Keratinocyte (primary cell): ENCODE data around the gene EVC. TPM values are rescaled to one million over a fixed set of nuclear protein-coding genes. Genes with fewer than 3 reads are reported as not detected.

Source experiments
- DNase-seq: peaks from one replicate; pipeline ENCODE4 v3.0.0-alpha.2; 2011; ENCODE audit warnings: low read depth, missing footprints, low spot score
- FAIRE-seq: peaks from 2 replicates; lab custom pipeline; 2011; peaks lifted over from hg19 to GRCh38; lab: Jason Lieb, UNC
- H2AFZ ChIP-seq: 2 replicates; pipeline ENCODE4 v1.6.0; 2012; ENCODE audit warnings: low read length, control low read depth, inconsistent platforms; ENCODE audit not compliant: control insufficient read depth
- H3K27ac ChIP-seq: 2 replicates; pipeline ENCODE4 v1.5.1; 2011; ENCODE audit warnings: low read length; ENCODE audit not compliant: control insufficient read depth, insufficient read depth
- H3K27me3 ChIP-seq: 3 replicates; pipeline ENCODE4 v1.6.0; 2011; ENCODE audit warnings: low read length; ENCODE audit not compliant: control insufficient read depth, insufficient read depth; ENCODE audit errors: extremely low read depth
- H3K36me3 ChIP-seq, 2 experiments: 2 replicates in 1 of 2; 3 replicates in 1 of 2; pipeline ENCODE4 v1.5.1; 2011; ENCODE audit warnings: low read length in 2 of 2, mild to moderate bottlenecking in 1 of 2; ENCODE audit not compliant: control insufficient read depth in 2 of 2, insufficient read depth in 2 of 2; ENCODE audit errors: extremely low read depth in 1 of 2
- H3K4me1 ChIP-seq: 3 replicates; pipeline ENCODE4 v1.5.1; 2011; ENCODE audit warnings: low read length; ENCODE audit not compliant: control insufficient read depth, insufficient read depth; ENCODE audit errors: extremely low read depth
- H3K4me2 ChIP-seq: 3 replicates; pipeline ENCODE4 v1.6.0; 2011; ENCODE audit warnings: low read depth, low read length; ENCODE audit not compliant: control insufficient read depth, insufficient read depth; ENCODE audit errors: extremely low read depth
- H3K4me3 ChIP-seq, 3 experiments: fragments of 200-600 bp in 1 of 3; sonication (generic) in 1 of 3; 2 replicates in 2 of 3; 3 replicates in 1 of 3; pipeline ENCODE4 v1.5.1; 2011 to 2016; ENCODE audit warnings: low read length in 3 of 3, mild to moderate bottlenecking in 3 of 3, control low read depth in 2 of 3, inconsistent platforms in 1 of 3, low read depth in 1 of 3, mixed read lengths in 1 of 3, mixed run types in 1 of 3, moderate library complexity in 1 of 3; ENCODE audit not compliant: control insufficient read depth in 2 of 3, insufficient read depth in 2 of 3; ENCODE audit errors: extremely low read depth in 1 of 3
- H3K79me2 ChIP-seq: 2 replicates; pipeline ENCODE4 v1.6.0; 2012; ENCODE audit warnings: low read length; ENCODE audit not compliant: control insufficient read depth, insufficient read depth
- H3K9ac ChIP-seq: 3 replicates; pipeline ENCODE4 v1.6.0; 2011; ENCODE audit warnings: low read length; ENCODE audit not compliant: control insufficient read depth, insufficient read depth; ENCODE audit errors: extremely low read depth
- H3K9me1 ChIP-seq: 3 replicates; pipeline ENCODE4 v1.6.0; 2011; ENCODE audit warnings: low read length; ENCODE audit not compliant: control insufficient read depth, insufficient read depth; ENCODE audit errors: extremely low read depth
- H3K9me3 ChIP-seq: 2 replicates; pipeline ENCODE4 v1.5.1; 2012; ENCODE audit warnings: low read depth, low read length; ENCODE audit not compliant: control insufficient read depth
- H4K20me1 ChIP-seq: 3 replicates; pipeline ENCODE4 v1.6.0; 2011; ENCODE audit warnings: low read length; ENCODE audit not compliant: control insufficient read depth, insufficient read depth; ENCODE audit errors: extremely low read depth
- EZH2 ChIP-seq: IDR thresholded peaks from one replicate; pipeline ENCODE4 v1.6.1; 2012; ENCODE audit warnings: inconsistent platforms, mild to moderate bottlenecking, low read length, moderate library complexity
- dilution Hi-C: fragments of 300-500 bp; cut with MboI; formaldehyde crosslinking; loops from one replicate; pipeline ENCODE4 v1.7.0; 2020; ENCODE audit warnings: low sequenced_read_pairs; ENCODE audit not compliant: extremely low pct_ligation_motif_present
- polyA plus RNA-seq, 5 experiments: library from polyadenylated mRNA; depleted of rRNA in 3 of 5; stranded (reverse) in 3 of 5; stranded (forward) in 1 of 5; unstranded in 1 of 5; fragments of >200 nt; gene quantifications; 1 replicate in 1 of 5; 2 replicates in 3 of 5; 3 replicates in 1 of 5; pipeline versions ENCODE4 v1.2.1 to v1.2.3, GENCODE V29; 2011 to 2012; ENCODE audit warnings: missing spikeins in 2 of 5, low read depth in 1 of 5, low replicate concordance in 1 of 5
- TF ChIP-seq, protein P1 (sequence below), 3 experiments: IDR thresholded peaks in 1 of 3; conservative IDR thresholded peaks in 1 of 3; optimal IDR thresholded peaks in 1 of 3; 2 replicates in 2 of 3; 3 replicates in 1 of 3; pipeline versions ENCODE3 to v1.5.1; 2011; ENCODE audit warnings: low read length in 3 of 3, mild to moderate bottlenecking in 3 of 3, moderate library complexity in 2 of 3, control low read depth in 1 of 3, inconsistent platforms in 1 of 3; ENCODE audit not compliant: insufficient read depth in 2 of 3; ENCODE audit errors: extremely low read depth in 1 of 3

EVC gene
- polyA plus RNA-seq, 1 donor (not counting 4 experiments of a cell fraction or from before 2014, with no cell fraction given), result 7.3 TPM

DNA sequence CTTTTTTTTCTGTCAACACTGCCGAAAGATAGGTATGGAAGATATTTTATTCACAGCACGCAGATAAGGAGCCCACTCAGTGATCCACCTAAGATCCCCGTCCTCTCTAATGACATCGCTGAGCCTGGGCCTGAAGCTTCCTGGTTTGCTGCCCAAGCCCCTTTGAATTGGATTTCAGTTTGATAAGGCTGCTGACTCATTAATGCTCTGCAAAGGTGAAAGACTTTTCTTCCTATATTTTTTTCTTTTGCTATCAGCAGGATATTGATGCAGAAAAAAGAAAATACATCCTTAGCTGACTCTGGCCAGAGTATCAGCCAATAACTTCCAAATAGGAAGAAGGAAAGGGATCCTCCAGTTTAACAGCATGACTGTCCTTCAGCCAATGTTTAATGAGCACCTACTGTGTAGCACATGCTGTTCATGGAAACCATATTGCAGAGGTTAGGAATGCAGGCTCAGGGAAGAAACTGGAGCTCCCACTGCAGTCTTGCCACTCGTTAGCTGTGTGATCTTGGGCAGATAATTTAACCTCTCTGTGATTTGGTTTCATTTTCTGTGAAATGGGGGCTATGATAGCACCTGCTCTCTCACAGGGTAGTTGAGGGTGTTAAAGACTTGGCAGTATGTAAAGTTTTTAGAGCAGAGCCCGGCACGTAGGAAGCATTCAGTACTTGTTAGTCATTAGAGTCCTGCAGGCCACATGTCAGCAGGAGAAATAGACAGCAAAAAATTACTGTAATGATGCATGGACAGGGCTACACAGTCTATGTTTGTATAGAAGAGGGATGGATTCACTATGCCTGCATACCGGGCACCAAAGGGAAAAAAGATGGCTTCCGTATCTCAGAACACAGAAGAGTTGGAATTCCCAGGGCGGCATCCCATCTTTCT lies 39.3 kb downstream of the EVC start:
- Histone ChIP-seq H3K4me1 (peaks cover 25% of the 10 kb centered on the region), H3K9ac (no peak overlapping the region), H3K9me1 (no peaks in the 10 kb centered on the region), H3K4me2 (no peak overlapping the region), H3K79me2 (no peaks in the 10 kb centered on the region), H2AFZ (no peak overlapping the region), H3K27ac (no peak overlapping the region), H4K20me1 (no peaks in the 10 kb centered on the region), H3K9me3 (no peaks in the 10 kb centered on the region), H3K4me3 (no peak overlapping the region), H3K36me3 (peaks cover 24 to 51% of the 10 kb centered on the region in 2 experiments), H3K27me3 (no peaks in the 10 kb centered on the region)
- TF ChIP-seq EZH2, result no peak
- TF ChIP-seq, protein P1, sequence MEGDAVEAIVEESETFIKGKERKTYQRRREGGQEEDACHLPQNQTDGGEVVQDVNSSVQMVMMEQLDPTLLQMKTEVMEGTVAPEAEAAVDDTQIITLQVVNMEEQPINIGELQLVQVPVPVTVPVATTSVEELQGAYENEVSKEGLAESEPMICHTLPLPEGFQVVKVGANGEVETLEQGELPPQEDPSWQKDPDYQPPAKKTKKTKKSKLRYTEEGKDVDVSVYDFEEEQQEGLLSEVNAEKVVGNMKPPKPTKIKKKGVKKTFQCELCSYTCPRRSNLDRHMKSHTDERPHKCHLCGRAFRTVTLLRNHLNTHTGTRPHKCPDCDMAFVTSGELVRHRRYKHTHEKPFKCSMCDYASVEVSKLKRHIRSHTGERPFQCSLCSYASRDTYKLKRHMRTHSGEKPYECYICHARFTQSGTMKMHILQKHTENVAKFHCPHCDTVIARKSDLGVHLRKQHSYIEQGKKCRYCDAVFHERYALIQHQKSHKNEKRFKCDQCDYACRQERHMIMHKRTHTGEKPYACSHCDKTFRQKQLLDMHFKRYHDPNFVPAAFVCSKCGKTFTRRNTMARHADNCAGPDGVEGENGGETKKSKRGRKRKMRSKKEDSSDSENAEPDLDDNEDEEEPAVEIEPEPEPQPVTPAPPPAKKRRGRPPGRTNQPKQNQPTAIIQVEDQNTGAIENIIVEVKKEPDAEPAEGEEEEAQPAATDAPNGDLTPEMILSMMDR (optimal IDR thresholded peaks at IDR 0.05 in 1 of 3, IDR thresholded peaks at IDR 0.05 in 1 of 3, conservative IDR thresholded peaks at IDR 0.05 in 1 of 3; ENCODE audit: extremely low read depth in 1 of 3, insufficient read depth in 2 of 3, low read length in 3 of 3), result no peak
- DNase-seq (no peak), FAIRE-seq (no peak)
- dilution Hi-C loops, result no loop called here

DNA sequence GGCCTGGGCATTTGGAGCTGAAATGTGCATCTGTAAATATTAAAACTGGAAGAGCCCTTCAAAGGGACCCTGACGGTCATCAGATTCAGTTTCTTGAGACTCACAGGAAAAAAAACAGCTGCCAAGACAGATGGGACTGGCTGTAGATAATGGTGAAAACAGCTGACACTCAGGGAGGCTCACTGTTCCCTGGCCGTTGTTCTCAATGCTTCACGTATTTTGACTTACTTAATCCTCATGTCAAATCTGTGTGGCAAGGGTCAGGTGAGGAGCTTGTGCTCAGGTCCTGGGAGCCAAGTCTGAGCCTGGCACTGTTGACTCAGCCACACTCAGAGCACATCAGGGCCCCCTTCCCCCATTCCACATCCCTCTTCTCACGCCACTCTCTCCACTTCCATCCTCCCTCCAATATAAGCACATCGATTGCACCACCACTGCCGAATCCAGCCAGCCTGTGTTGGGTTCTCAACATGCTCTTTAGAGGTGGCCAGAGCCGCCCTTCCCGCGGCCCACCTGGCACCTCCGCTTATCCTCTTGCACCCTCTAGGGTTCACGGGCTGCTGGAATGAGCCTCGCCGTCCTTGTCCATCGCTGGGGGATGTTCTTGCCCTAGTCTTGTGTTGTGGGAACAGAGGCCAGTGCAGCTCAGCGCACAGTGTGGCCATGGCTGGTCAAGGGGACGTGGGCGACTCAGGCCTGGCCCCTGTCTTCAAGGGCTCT lies 40.1 kb downstream of the EVC start:
- no peaks in the 10 kb centered on the region for H4K20me1 ChIP-seq
- DNase-seq, result no peak
- H3K27me3 ChIP-seq, result no peaks in the 10 kb centered on the region
- no peak overlapping the region for H3K4me3 ChIP-seq
- H2AFZ ChIP-seq, result no peak overlapping the region
- H3K79me2 ChIP-seq, result no peaks in the 10 kb centered on the region
- no peak overlapping the region for H3K9ac ChIP-seq
- no peaks in the 10 kb centered on the region for H3K9me3 ChIP-seq
- H3K27ac ChIP-seq, result no peak overlapping the region
- peaks cover 25% of the 10 kb centered on the region for H3K4me1 ChIP-seq
- dilution Hi-C loops, result no loop called here
- FAIRE-seq, result peak; percentile 41
- no peak overlapping the region for H3K4me2 ChIP-seq
- H3K9me1 ChIP-seq, result no peaks in the 10 kb centered on the region
- H3K36me3 ChIP-seq, result peaks cover 24 to 59% of the 10 kb centered on the region in 2 experiments
- TF ChIP-seq, protein P1 (optimal IDR thresholded peaks at IDR 0.05 in 1 of 3, IDR thresholded peaks at IDR 0.05 in 1 of 3, conservative IDR thresholded peaks at IDR 0.05 in 1 of 3; ENCODE audit: extremely low read depth in 1 of 3, insufficient read depth in 2 of 3, low read length in 3 of 3), result no peak
- no peak for TF ChIP-seq EZH2
